SH-SY5Y (cell line): ENCODE results near the gene SLC9A6.

Source experiments
- GATA2 ChIP-seq: IDR thresholded peaks from 2 replicates; pipeline ENCODE4 v1.6.1; 2011; ENCODE audit warnings: mild to moderate bottlenecking, low read depth, low read length
- GATA3 ChIP-seq: IDR thresholded peaks from 2 replicates; pipeline ENCODE4 v1.6.1; 2011; ENCODE audit warnings: low read depth, mild to moderate bottlenecking, low read length, moderate library complexity

DNA sequence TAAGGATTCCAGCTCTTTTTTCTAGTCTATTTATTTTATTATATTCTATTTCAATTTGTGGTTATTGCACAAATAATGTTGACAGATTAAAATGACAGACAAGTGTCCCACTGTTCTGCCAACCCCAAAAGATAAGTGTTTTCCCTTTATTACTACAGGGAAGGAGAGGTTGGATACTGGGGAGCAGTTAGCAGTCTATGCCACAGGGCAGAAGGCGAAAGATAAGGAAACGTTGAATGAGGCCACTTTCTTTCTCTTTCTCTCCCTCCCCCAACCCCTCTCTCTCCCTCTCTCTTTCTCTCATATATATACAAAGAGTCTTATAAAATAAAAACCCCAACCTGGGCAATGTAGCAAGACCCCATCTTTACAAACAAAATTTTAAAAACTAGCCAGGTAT is 31.6 kb downstream of the SLC9A6 start:
- no peak for TF ChIP-seq GATA2
- TF ChIP-seq GATA3 = no peak
